CD4-positive, alpha-beta T cell treated with Interleukin-2 at 100 ng/mL for 4 hours (primary cell): Measurements from ENCODE around the gene HIF1AN.
"Not testable (repeated sequence)": the region's sequence is repeated elsewhere in the genome, so short reads cannot be mapped to it uniquely, and the experiment has no call there.

Experiments used
- DNase-seq: peaks from one replicate; pipeline ENCODE4 v3.0.0-alpha.2; 2020; ENCODE audit warnings: low spot score

HIF1AN gene

DNA sequence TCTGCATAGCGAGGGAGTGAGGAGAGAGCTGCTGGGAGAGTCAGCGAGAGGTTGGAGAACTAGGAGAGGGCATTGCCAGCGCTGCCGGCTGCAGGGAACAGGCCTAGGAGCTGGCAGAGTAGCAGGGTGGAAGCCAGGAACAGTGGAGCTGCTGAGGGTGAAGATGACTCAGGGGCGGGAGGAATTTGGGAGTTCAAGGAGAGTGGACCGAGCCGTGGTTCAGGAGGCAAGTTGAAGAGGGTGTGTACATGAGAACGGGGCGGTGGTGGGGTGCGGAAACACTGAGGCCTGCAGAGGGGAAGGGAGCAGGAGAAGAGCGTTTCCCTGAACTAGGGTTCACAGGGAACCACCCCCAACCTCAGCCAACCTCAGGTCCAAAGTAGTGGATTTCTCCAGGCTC lies 31.5 kb downstream of the HIF1AN start:
- no peak for DNase-seq

DNA sequence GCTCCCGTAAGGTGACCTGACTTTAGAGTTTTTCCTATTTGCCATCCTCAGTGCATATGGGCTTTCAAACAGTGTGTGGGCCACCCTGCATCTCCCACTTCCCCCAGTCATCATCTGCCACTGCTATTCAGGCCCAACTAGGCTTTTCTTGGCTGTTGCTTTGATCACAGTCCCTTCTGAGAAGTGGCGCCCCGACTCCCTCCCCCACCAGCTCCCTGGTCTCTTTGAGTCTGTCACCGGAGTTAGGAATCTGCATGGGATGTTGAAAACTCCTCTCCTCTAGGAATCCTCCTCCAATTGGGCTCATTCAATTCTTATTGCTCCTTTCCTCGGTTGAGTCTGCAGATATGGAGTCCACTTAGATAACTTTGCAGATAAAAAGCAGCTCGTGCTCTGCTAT lies 32.1 kb downstream of the HIF1AN start:
- DNase-seq: no peak

DNA sequence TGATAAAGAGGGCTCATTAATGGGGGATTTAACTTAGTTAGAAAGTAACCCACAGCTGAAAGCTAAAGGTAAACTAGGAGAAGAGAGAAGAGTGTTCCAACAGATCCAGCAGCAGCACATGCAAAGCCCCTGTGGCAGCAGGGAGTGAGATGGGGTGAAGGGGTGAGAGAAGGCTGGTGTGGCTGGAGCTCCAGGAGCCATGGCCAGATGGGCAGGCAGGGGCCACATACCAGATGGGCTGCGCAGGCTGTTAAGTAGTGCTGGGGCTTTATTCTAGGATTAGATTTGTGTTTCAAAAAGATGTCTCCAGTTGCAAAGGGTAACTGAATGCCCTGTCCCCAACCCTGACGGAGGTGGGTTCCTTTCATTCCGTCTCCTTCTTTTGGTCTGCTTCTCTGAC lies 33.2 kb downstream of the HIF1AN start:
- no peak for DNase-seq

DNA sequence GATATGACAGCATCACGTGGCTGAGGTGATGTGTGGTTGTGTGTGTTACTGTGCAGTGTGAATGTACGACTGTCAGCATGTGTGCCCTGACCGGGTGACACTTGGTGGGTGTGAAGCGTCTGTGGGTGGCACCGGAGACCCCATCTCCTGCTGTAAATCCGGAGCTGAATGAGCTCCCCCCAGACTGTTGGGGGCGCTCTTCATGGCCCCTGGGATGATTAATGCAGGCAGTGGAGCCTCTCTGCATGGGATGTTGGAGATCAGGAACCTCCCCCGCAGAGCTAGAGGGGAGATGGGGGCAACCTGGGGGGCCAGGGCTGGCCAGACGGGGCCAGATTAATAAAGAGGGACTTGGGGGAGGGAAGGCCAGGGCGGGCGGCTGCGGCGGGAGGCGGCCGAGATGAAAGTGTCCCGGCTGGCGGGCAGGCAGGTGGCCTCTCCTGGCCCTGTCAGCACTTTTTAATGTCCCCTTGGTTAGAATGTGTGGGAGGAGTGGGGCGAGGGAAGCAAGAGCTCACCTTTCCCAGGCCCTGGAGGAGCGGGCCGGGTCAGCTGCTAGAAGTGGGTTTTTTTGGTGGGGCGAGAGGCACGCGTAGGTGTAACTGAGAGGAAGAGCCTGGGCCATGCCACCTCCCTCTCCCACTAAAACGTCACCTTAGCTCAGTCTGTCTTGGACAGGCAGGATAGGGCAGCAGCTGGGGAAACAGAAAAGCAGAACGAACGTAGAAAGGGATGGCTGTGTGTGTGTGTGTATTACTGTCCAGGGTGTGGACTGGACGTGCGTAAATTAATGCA lies 34.1 kb downstream of the HIF1AN start:
- DNase-seq: no peak

DNA sequence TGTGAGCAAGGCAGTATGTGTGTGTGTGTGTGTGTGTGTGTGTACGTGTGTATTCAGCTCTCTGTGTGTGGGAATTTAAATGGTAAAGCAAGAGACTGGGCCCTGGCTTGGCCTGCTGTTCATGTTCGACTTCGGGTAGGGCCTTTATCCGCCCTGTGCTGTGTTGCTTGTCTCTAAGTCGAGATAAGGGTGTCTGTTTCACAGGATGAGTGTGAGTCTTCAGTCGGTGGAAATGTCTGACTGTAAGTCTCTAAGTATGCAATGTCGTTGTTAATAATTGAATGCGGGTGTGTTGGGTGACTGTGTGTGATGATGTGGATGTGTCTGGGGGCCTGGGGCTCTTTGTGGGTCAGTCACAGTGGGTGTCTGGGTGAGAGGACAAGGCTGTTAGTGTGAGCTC lies 34.8 kb downstream of the HIF1AN start:
- DNase-seq: no peak

DNA sequence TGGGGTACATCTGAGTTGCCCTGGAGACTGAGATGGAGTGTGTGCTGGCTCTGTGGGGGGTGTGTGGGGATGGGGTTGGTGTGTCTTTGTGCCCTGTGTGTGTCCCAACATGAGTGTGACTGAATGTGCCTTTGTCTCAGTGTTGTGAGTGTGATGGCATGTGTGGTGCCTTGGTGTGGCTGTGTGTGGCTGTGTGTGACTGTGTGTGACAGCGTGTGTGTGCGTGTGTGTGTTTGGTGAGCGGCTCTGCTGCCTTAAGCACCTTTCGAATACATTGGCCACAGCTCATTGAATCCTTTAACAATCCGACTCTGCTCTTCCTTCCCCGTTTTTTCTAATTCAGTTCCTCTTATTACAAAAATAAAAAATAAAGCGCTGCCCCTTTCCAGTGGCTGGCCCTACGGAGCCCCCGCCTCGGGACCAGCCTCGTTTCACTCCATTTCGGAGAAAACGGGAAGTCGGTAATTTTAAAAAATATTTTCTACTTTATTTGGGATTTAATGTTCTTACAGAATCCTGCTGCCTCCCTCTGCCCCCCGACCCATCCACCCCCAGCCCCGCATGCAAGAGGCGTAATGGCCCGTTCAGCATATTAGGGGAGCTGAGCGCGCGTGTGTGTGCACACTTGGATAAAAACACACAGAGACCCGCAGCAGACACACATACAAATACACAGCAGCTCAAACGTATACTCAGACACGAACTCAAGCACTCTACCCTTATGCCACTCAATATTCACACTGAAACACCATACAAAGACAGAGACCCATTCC lies 35.5 kb downstream of the HIF1AN start:
- no peak for DNase-seq

DNA sequence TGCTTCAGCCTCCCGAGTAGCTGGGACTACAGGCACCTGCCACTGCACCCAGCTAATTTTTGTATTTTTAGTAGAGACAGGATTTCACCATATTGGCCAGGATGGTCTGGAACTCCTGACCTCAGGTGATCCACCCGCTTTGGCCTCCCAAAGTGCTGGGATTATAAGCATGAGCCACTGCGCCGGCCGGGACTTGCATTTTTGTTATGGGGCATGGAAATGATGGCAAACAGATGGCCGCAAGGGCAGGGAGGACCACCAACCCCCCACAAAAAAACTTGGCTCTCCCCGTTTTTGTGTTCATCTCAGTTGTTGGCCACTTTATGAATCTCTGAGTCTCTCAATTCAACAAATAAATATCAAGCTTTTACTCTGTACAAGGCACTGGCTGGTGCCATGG lies 39.4 kb downstream of the HIF1AN start:
- not testable (repeated sequence) for DNase-seq

DNA sequence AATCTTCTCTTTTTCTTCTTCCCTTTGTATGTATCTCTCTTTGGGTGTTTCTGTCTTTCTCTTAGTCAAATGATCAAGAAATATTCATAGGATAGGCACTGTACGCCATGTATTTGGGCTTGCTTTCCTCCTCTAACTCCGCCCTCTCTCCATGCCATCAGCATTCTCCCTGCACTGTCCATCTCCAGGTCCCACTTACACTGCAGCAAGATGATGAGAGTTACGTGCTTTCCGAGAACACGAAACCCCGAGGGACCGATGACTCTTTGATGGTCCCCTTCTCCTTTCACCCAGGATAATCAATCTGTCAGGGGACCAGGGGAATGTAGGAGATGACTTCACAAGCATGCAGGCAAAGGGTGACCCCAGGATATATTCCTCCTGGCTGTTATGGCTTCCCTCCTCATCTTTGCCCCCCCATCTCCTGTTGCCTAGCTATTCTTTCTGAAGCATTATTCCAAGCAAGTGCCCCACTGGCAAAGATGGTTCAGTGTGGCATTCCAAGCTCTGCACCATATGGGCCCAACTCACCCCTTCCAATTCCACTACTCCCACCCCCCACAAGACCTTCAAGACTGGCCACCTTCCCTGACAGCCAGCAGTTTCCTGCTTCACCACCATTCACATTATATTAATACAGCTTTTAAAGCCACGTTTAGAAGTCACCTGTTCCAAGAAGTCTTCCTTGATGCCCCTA lies 40.0 kb downstream of the HIF1AN start:
- no peak for DNase-seq

DNA sequence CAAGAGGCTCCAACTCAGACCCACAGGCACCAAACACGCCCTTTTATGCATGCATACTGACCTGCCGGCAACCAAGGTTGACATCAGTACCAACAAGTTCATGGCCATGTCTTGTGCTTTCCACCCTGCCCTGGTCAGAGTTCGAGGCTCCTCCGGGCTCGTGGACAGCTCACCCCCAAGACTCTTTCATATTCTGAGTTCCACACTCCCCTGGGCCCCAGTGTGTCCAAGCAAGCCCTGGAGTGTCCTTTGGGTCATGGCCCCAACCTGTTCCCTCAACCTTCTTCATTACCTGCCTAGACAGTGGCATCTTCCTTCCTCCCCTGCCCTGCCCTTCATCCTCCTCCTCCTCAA lies 40.5 kb downstream of the HIF1AN start:
- no peak for DNase-seq

DNA sequence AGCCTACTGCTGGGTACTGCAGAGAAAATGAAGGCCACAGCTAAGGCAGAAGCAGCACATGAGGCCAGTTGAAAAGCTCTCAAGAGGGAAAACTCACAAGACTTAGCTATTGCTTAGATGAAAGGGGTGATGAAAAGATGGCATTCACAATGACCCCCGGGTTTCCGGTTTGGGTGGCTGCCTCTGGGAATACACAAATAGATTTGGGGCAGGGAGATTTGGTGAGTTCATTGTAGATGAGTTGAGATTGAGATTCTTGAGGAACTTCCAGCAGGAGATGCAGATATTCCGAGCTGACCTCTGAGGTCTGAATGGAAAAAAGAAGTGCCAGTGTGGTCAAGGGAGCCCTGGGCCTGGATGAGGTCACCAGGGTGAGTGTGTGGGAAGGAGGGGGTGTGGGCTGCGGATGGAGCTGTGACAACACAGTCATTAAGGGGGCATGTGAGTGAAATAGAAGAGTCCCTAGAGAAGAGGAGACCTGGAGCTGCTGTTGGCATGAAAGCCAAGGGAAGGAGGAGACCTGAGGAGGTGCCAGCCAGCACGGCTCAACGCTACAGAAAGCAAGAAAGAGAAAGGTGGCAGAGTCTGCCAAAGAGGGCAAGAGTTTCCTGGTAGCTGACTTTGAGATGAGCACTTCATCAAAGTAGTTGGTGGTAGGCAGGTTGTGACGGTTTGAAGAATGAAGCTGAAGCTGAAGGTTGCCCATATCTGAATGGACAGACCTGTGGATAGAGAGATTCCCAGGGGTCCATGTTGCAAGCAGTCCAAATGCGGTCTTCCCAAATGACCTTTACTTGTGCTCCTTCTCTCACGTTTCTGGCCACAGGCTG lies 43.7 kb downstream of the HIF1AN start:
- DNase-seq: no peak

DNA sequence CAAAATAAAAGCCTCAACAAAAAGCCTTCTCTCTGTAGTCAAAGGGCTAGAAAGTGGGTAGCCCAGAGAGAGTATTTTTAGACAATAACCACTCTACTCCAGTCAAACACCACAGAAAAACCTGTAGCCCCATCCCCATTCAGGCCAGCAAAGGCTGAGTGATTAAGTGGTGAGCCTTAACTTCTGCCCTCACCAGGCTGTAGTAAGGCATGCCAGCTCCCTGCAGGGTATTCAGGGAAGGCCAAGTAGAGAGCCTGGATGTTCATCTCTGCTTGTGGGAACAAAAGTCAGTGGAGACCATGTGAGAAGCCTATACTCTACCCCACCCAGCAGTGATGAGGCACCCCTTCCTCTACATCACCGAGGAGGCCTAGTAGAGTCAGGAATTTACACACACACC lies 51.2 kb downstream of the HIF1AN start:
- no peak for DNase-seq

DNA sequence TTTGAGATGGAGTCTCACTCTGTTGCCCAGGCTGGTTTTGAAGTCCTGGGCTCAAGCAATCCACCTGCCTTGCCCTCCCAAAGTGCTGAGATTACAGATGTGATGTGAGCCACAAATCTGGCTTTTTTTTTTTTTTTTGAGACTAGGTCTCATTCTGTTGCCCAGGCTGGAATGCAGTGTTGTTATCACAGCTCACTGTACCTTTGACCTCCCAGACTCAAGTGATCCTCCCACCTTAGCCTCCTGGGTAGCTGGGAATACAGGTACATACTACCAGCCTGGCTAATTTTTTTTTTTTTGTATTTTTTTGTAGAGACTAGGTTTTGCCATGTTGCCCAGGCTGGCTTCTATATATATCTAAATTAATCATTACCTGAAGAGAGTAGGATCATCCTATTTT lies 62.4 kb downstream of the HIF1AN start:
- no peak for DNase-seq

DNA sequence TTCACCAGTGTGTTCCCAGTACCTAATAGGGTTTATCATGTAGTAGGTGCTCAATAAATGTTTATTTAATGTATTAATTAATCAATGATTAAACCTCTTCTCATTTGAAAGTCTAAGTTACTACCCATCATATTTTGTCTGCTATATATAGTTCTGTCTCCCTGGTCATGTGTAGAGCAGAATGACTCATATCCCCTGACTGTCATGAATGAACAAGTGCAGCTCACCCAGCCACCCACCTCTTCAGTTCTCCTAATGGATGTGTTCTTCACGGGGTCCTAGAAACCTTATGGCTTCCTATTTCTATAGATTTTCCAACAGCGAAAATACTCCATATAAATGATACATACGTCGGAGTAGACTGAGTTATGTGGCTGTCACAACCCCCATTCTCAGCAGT lies 64.5 kb downstream of the HIF1AN start:
- DNase-seq: no peak

DNA sequence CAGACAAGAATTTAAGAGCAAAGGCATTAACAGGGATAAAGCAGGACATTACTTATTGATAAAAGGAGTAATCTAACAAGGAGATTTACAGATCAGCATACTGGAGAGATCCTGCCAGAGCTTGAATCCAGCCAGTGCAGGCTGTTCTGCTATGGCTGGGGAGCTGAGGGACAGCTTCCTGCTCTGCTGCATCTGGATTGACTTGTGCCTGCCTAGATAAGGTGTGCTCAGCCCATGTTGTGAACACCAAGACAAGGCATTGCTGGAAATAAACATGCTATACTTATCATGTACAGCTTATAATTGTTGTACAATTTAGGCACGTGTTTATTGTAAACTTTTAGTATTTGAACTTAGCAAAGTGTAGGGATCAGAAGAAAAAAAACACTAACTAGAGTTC lies 71.7 kb downstream of the HIF1AN start:
- no peak for DNase-seq
